Thyroid gland (tissue), 4 donors: ENCODE measurements around the gene PCDHB10. TPM values are rescaled to one million over a fixed set of nuclear protein-coding genes. Genes with fewer than 3 reads are reported as not detected.
"Not testable (repeated sequence)": the region's sequence is repeated elsewhere in the genome, so short reads cannot be mapped to it uniquely, and the experiment has no call there.

Experiments
- DNase-seq, 2 donors: peaks; one replicate each; pipeline ENCODE4 v3.0.0-alpha.2; 2019
- H3K27ac ChIP-seq, 3 donors: fragments of 200-600 bp; sonication (generic); 1 replicate in 2 of 3; 2 replicates in 1 of 3; pipeline ENCODE4 v1.5.1; 2016 to 2019; ENCODE audit warnings: mild to moderate bottlenecking in 1 of 3, moderate library complexity in 1 of 3
- H3K27me3 ChIP-seq: fragments of 200-600 bp; sonication (generic); one replicate; pipeline ENCODE4 v1.5.1; 2019
- H3K36me3 ChIP-seq, 2 donors: fragments of 200-600 bp; sonication (generic); one replicate each; pipeline ENCODE4 v1.5.1; 2016 to 2019
- H3K4me1 ChIP-seq, 2 donors: fragments of 200-600 bp; sonication (generic); one replicate each; pipeline ENCODE4 v1.5.1; 2017 to 2019
- H3K4me3 ChIP-seq, 3 donors: fragments of 200-600 bp; sonication (generic); replicated peaks in 1 of 3; 1 replicate in 2 of 3; 2 replicates in 1 of 3; pipeline ENCODE4 v1.5.1; 2016; ENCODE audit warnings: mild to moderate bottlenecking in 1 of 3
- H3K9me3 ChIP-seq: fragments of 200-600 bp; sonication (generic); one replicate; pipeline ENCODE4 v1.5.1; 2017
- POLR2A ChIP-seq, 2 donors: fragments of 450-650 bp; IDR thresholded peaks; one replicate each; pipeline ENCODE4 v1.6.1; 2017; ENCODE audit warnings: antibody characterized with exemption in 2 of 2, mild to moderate bottlenecking in 2 of 2, moderate library complexity in 1 of 2
- WGBS, 2 donors: methylation state at CpG; one replicate each; pipeline ENCODE4 v1.1.5; 2017; 5-methylcytosine and 5-hydroxymethylcytosine counted together
- intact Hi-C: fragments of 100-400 bp; cut with DNase I; formaldehyde crosslinking; loops from one replicate; pipeline ENCODE4 v1.15.1; 2023
- total RNA-seq, 4 donors: library from RNA; depleted of rRNA; stranded (reverse); fragments of >200 nt; gene quantifications; one replicate each; pipeline ENCODE4 v1.2.3, GENCODE V29; 2016
- TF ChIP-seq, protein P1 (sequence below), 6 experiments: fragments of 200-600 bp in 3 of 6; fragments of 450-650 bp in 3 of 6; sonication (generic) in 3 of 6; IDR thresholded peaks; one replicate each; pipeline ENCODE4 v1.5.1; 2016 to 2019; ENCODE audit warnings: antibody characterized with exemption in 6 of 6, mild to moderate bottlenecking in 2 of 6, inconsistent platforms in 1 of 6, moderate library complexity in 1 of 6

Gene PCDHB10
- 1 to 10 TPM; 1.6 to 3.1 (median 2.4) TPM for total RNA-seq

DNA sequence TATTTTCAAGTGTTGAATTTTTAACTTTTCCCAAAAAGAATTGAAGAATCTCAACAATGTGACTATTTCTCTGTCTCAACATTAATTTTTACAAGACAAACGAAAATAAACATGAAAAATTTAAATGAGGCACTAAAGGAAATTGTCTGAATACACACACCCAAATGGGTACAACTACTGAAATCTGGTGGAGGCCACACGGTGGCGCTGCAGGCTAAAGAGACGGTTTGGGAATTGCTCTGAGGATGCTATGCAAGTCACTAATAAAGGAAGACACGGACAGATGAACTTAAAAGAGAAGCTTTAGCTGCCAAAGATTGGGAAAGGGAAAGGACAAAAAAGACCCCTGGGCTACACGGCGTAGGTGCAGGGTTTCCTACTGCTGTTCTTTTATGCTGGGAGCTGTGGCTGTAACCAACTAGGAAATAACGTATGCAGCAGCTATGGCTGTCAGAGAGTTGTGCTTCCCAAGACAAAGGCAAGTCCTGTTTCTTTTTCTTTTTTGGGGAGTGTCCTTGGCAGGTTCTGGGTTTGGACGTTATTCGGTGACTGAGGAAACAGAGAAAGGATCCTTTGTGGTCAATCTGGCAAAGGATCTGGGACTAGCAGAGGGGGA lies at the start of gene PCDHB10:
Gene PCDHB10 (plus strand): TSS at position 244 of the 616 bp plus-strand sequence. CDS start 200 bp downstream, at position 444.
- Histone ChIP-seq H3K9me3 (no peaks in the 10 kb centered on the region), H3K4me3 (no peak within 1 kb of the TSS), H3K27me3 (no peaks in the 10 kb centered on the region), H3K4me1 (no peaks in the 10 kb centered on the region), H3K36me3 (no peaks in the 10 kb centered on the region), H3K27ac (no peak within 1 kb of the TSS)
- 8 to 13% methylated on average over 10 of the region's 10 CpGs for WGBS, 2 donors
- intact Hi-C loops = no loop called here
- TF ChIP-seq, protein P1, sequence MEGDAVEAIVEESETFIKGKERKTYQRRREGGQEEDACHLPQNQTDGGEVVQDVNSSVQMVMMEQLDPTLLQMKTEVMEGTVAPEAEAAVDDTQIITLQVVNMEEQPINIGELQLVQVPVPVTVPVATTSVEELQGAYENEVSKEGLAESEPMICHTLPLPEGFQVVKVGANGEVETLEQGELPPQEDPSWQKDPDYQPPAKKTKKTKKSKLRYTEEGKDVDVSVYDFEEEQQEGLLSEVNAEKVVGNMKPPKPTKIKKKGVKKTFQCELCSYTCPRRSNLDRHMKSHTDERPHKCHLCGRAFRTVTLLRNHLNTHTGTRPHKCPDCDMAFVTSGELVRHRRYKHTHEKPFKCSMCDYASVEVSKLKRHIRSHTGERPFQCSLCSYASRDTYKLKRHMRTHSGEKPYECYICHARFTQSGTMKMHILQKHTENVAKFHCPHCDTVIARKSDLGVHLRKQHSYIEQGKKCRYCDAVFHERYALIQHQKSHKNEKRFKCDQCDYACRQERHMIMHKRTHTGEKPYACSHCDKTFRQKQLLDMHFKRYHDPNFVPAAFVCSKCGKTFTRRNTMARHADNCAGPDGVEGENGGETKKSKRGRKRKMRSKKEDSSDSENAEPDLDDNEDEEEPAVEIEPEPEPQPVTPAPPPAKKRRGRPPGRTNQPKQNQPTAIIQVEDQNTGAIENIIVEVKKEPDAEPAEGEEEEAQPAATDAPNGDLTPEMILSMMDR (IDR thresholded peaks at IDR 0.05) = peak in 1 of 6 experiments; percentile 12
- no peak for TF ChIP-seq POLR2A (IDR thresholded peaks at IDR 0.05)
- DNase-seq = peak in 1 of 2 donors; percentile 6

DNA sequence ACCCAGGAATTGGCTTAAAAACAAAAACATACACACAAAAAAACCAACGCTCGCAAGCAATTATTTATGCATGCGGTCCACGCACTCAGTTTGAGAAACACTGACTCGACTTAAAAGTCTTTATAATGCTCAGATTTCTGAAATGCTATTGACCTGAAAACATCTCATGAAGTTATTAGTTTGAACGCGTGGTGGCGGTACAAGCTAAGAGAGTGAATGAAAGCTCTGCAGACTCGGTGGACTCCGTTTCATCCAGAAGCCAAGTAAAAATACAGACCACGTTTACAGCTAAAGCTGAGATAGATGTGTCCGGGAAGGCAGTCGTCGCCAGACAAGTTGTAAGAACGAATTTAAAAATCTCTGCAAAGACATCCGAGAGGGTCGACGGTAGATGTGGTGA lies 42.3 kb upstream of the PCDHB10 start, which contains the start of gene PCDHB6:
Gene PCDHB6 (plus strand): TSS at position 246 of the 400 bp plus-strand sequence. CDS start 201 bp downstream, outside the sequence.
- no peaks in the 10 kb centered on the region for H3K27me3 ChIP-seq
- intact Hi-C loops = no loop called here
- H3K4me1 ChIP-seq = no peaks in the 10 kb centered on the region
- no peaks in the 10 kb centered on the region for H3K36me3 ChIP-seq
- TF ChIP-seq, protein P1 (IDR thresholded peaks at IDR 0.05) = peak in 1 of 6 experiments; percentile 7
- TF ChIP-seq POLR2A (IDR thresholded peaks at IDR 0.05) = no peak
- H3K27ac ChIP-seq = no peak within 1 kb of the TSS
- WGBS, 2 donors = 8 to 30% methylated on average over 18 of the region's 18 CpGs
- H3K9me3 ChIP-seq = no peaks in the 10 kb centered on the region
- H3K4me3 ChIP-seq = no peak within 1 kb of the TSS
- DNase-seq = no peak

DNA sequence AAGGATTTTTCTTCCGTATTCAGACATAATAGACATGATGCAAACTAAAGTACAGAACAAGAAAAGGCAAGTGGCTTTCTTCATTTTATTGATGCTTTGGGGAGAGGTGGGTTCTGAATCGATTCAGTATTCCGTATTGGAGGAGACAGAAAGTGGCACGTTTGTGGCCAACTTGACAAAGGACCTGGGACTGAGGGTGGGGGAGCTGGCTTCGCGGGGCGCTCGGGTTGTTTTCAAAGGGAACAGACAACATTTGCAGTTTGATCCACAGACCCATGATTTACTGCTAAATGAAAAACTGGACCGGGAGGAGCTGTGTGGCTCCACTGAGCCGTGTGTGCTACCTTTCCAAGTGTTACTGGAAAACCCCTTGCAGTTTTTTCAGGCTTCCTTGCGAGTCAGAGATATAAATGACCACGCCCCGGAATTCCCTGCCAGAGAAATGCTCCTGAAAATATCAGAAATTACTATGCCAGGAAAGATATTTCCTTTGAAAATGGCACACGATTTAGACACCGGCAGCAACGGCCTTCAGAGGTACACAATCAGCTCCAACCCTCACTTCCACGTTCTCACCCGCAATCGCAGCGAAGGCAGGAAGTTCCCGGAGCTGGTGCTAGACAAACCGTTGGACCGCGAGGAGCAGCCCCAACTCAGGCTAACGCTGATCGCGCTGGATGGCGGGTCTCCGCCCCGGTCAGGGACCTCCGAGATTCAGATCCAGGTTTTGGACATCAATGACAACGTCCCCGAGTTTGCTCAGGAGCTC lies 41.7 kb upstream of the PCDHB10 start:
- H3K4me3 ChIP-seq = no peak overlapping the region
- H3K36me3 ChIP-seq = no peaks in the 10 kb centered on the region
- H3K9me3 ChIP-seq = no peaks in the 10 kb centered on the region
- H3K27me3 ChIP-seq = no peaks in the 10 kb centered on the region
- no peak for DNase-seq
- no peaks in the 10 kb centered on the region for H3K4me1 ChIP-seq
- intact Hi-C loops = no loop called here
- TF ChIP-seq, protein P1 (IDR thresholded peaks at IDR 0.05) = no peak
- TF ChIP-seq POLR2A (IDR thresholded peaks at IDR 0.05) = no peak
- 34 to 61% methylated on average over 19 to 33 of the region's 33 CpGs for WGBS, 2 donors
- no peak overlapping the region for H3K27ac ChIP-seq

DNA sequence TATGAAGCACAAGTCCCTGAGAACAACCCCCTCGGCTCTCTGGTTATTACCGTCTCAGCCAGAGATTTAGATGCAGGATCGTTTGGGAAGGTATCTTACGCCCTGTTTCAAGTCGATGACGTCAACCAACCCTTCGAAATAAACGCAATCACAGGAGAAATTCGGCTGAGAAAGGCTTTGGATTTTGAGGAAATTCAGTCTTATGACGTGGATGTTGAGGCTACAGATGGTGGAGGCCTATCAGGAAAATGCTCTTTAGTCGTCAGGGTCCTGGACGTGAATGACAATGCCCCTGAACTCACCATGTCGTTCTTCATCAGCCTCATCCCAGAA lies 41.2 kb upstream of the PCDHB10 start:
- Histone ChIP-seq H3K36me3 (no peaks in the 10 kb centered on the region), H3K4me3 (no peak overlapping the region), H3K27ac (no peak overlapping the region), H3K9me3 (no peaks in the 10 kb centered on the region), H3K4me1 (no peaks in the 10 kb centered on the region), H3K27me3 (no peaks in the 10 kb centered on the region)
- DNase-seq = no peak
- whole genome bisulfite sequencing, 2 donors = 24 to 74% methylated on average over 13 of the region's 13 CpGs
- TF ChIP-seq POLR2A (IDR thresholded peaks at IDR 0.05) = no peak
- TF ChIP-seq, protein P1 (IDR thresholded peaks at IDR 0.05) = no peak
- intact Hi-C loops = no loop called here

DNA sequence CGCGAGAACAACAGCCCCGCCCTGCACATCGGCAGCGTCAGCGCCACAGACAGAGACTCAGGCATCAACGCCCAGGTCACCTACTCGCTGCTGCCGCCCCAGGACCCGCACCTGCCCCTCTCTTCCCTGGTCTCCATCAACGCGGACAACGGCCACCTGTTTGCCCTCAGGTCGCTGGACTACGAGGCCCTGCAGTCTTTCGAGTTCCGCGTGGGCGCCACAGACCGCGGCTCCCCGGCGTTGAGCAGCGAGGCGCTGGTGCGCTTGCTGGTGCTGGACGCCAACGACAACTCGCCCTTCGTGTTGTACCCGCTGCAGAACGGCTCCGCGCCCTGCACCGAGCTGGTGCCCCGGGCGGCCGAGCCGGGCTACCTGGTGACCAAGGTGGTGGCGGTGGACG lies 40.5 kb upstream of the PCDHB10 start:
- H3K36me3 ChIP-seq, DNase-seq, H3K4me3 ChIP-seq, intact Hi-C loops, H3K9me3 ChIP-seq, H3K4me1 ChIP-seq, H3K27ac ChIP-seq, H3K27me3 ChIP-seq: not testable (repeated sequence)
- 15 to 59% methylated on average over 6 to 19 of the region's 41 CpGs for WGBS, 2 donors

DNA sequence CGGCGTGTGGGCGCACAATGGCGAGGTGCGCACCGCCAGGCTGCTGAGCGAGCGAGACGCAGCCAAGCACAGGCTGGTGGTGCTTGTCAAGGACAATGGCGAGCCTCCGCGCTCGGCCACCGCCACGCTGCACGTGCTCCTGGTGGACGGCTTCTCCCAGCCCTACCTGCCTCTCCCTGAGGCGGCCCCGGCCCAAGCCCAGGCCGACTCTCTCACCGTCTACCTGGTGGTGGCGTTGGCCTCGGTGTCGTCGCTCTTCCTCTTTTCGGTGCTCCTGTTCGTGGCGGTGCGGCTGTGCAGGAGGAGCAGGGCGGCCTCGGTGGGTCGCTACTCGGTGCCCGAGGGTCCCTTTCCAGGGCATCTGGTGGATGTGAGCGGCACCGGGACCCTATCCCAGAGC lies 40.1 kb upstream of the PCDHB10 start:
- 26 to 59% methylated on average over 20 to 23 of the region's 36 CpGs for WGBS, 2 donors
- H3K4me3 ChIP-seq, intact Hi-C loops, H3K27ac ChIP-seq, H3K4me1 ChIP-seq, DNase-seq, H3K36me3 ChIP-seq, H3K27me3 ChIP-seq, H3K9me3 ChIP-seq: not testable (repeated sequence)
